Endothelial cell of umbilical vein (primary cell): Measurements from ENCODE around the gene LGR6. TPM values are rescaled to one million over a fixed set of nuclear protein-coding genes. Genes with fewer than 3 reads are reported as not detected.

Experiments
- BruUV-seq: library from RNA; stranded (reverse); fragments of 400-500 nt; replicated peaks from 2 replicates; lab custom pipeline; 2021; lab: Mats Ljungman, UMichigan
- CTCF ChIA-PET: fragments of 300-600, 350-600 bp; sonication (Branson Sonifier 250); formaldehyde crosslinking; loops from one replicate; lab custom pipeline; 2021; ENCODE audit warnings: antibody characterized with exemption, inconsistent platforms; lab: Charles Lee
- POLR2A ChIA-PET: fragments of 300-600, 350-600 bp; sonication (Branson Sonifier 250); formaldehyde crosslinking; loops from one replicate; lab custom pipeline; 2021; ENCODE audit warnings: antibody characterized with exemption, inconsistent platforms; lab: Charles Lee
- DNase-seq: peaks from one replicate; pipeline ENCODE4 v3.0.0-alpha.2; 2011; ENCODE audit warnings: low read depth, low spot score
- FAIRE-seq: peaks from 2 replicates; lab custom pipeline; 2011; peaks lifted over from hg19 to GRCh38; lab: Jason Lieb, UNC
- H2AFZ ChIP-seq: 2 replicates; pipeline ENCODE4 v1.6.0; 2012; ENCODE audit warnings: low read depth, low read length, control low read depth, inconsistent platforms
- H3K27ac ChIP-seq: 2 replicates; pipeline ENCODE4 v1.5.1; 2011; ENCODE audit warnings: low read depth, mild to moderate bottlenecking, control low read depth, low read length, moderate library complexity; ENCODE audit not compliant: insufficient read depth
- H3K27me3 ChIP-seq, 2 experiments: 2 replicates each; pipeline versions ENCODE4 v1.6.0 to v1.6.1; 2011; ENCODE audit warnings: low read length in 2 of 2, mixed read lengths in 1 of 2; ENCODE audit not compliant: control insufficient read depth in 2 of 2, insufficient read depth in 2 of 2
- H3K36me3 ChIP-seq, 2 experiments: 2 replicates in 1 of 2; 3 replicates in 1 of 2; pipeline ENCODE4 v1.5.1; 2011; ENCODE audit warnings: low read length in 2 of 2, mild to moderate bottlenecking in 1 of 2, moderate library complexity in 1 of 2; ENCODE audit not compliant: control insufficient read depth in 2 of 2, insufficient read depth in 2 of 2; ENCODE audit errors: extremely low read depth in 1 of 2
- H3K4me1 ChIP-seq: 3 replicates; pipeline ENCODE4 v1.5.1; 2011; ENCODE audit warnings: mild to moderate bottlenecking, low read length; ENCODE audit not compliant: control insufficient read depth, insufficient read depth; ENCODE audit errors: extremely low read depth
- H3K4me2 ChIP-seq: 2 replicates; pipeline ENCODE4 v1.6.1; 2011; ENCODE audit warnings: low read length, control low read depth, mixed read lengths; ENCODE audit not compliant: insufficient read depth
- H3K4me3 ChIP-seq, 3 experiments: fragments of 200-600 bp in 1 of 3; sonication (generic), shearing (Covaris generic) in 1 of 3; replicated peaks in 1 of 3; 2 replicates each; pipeline ENCODE4 v1.5.1; 2011 to 2016; ENCODE audit warnings: control low read depth in 3 of 3, low read length in 3 of 3, mild to moderate bottlenecking in 2 of 3, inconsistent platforms in 1 of 3, low read depth in 1 of 3, moderate library complexity in 1 of 3; ENCODE audit not compliant: insufficient read depth in 1 of 3
- H3K79me2 ChIP-seq: 2 replicates; pipeline ENCODE4 v1.6.0; 2012; ENCODE audit warnings: low read length, inconsistent platforms; ENCODE audit not compliant: control insufficient read depth, insufficient read depth
- H3K9ac ChIP-seq: replicated peaks from 2 replicates; pipeline ENCODE3; 2011; ENCODE audit warnings: low read length, control low read depth; ENCODE audit not compliant: insufficient read depth; ENCODE audit errors: extremely low read depth
- H3K9me1 ChIP-seq: replicated peaks from 3 replicates; pipeline ENCODE4 v1.6.0; 2011; ENCODE audit warnings: mild to moderate bottlenecking, low read length; ENCODE audit not compliant: control insufficient read depth, insufficient read depth; ENCODE audit errors: extremely low read depth
- H3K9me3 ChIP-seq: replicated peaks from 2 replicates; pipeline ENCODE4 v1.5.1; 2012; ENCODE audit warnings: low read length, inconsistent platforms; ENCODE audit not compliant: control insufficient read depth, insufficient read depth
- H4K20me1 ChIP-seq: replicated peaks from 2 replicates; pipeline ENCODE3; 2011; ENCODE audit warnings: mild to moderate bottlenecking, low read length; ENCODE audit not compliant: control insufficient read depth, insufficient read depth; ENCODE audit errors: extremely low read depth
- CTCF ChIP-seq, 2 donors: IDR thresholded peaks; 1 replicate in 1 of 2; 2 replicates in 1 of 2; pipeline ENCODE4 v1.5.1; 2011; ENCODE audit warnings: low read length in 2 of 2, mild to moderate bottlenecking in 2 of 2, moderate library complexity in 2 of 2, control low read depth in 1 of 2, inconsistent platforms in 1 of 2, low read depth in 1 of 2; ENCODE audit not compliant: insufficient read depth in 1 of 2; ENCODE audit errors: extremely low read depth in 1 of 2
- EZH2 ChIP-seq: IDR thresholded peaks from 2 replicates; pipeline ENCODE4 v1.6.1; 2012; ENCODE audit warnings: borderline replicate concordance, low read depth, mild to moderate bottlenecking, moderate library complexity, low read length, inconsistent platforms; ENCODE audit not compliant: severe bottlenecking
- FOS ChIP-seq: IDR thresholded peaks from 2 replicates; pipeline ENCODE4 v1.6.1; 2011; ENCODE audit warnings: mild to moderate bottlenecking, low read length, moderate library complexity, borderline replicate concordance; ENCODE audit not compliant: insufficient read depth
- GATA2 ChIP-seq: IDR thresholded peaks from 2 replicates; pipeline ENCODE4 v1.7.0; 2011; ENCODE audit warnings: low read depth, mild to moderate bottlenecking, moderate library complexity, mixed read lengths, low read length; ENCODE audit not compliant: insufficient read length, insufficient read depth
- JUN ChIP-seq: IDR thresholded peaks from 2 replicates; pipeline ENCODE4 v1.6.1; 2011; ENCODE audit warnings: borderline replicate concordance, low read depth; ENCODE audit not compliant: insufficient read length, insufficient read depth
- MAX ChIP-seq: IDR thresholded peaks from 2 replicates; pipeline ENCODE4 v1.6.1; 2011; ENCODE audit not compliant: insufficient read depth, insufficient read length
- MYC ChIP-seq: IDR thresholded peaks from one replicate; pipeline ENCODE4 v1.6.1; 2011; ENCODE audit warnings: mild to moderate bottlenecking, low read depth, low read length
- POLR2A ChIP-seq: IDR thresholded peaks from 2 replicates; pipeline ENCODE4 v1.6.1; 2012; ENCODE audit warnings: low read depth, mild to moderate bottlenecking, control low read depth, low read length
- POLR2AphosphoS5 ChIP-seq: IDR thresholded peaks from 2 replicates; pipeline ENCODE4 v1.6.1; 2012; ENCODE audit warnings: low read depth, mild to moderate bottlenecking, control low read depth, low read length, moderate library complexity; ENCODE audit not compliant: insufficient read depth
- dilution Hi-C: fragments of 300-500 bp; cut with MboI; formaldehyde crosslinking; loops from one replicate; pipeline ENCODE4 v1.15.0; 2019; ENCODE audit warnings: low sequenced_read_pairs; ENCODE audit not compliant: extremely low pct_ligation_motif_present
- intact Hi-C: fragments of 100-400 bp; cut with micrococcal nuclease; formaldehyde crosslinking; loops from one replicate; pipeline ENCODE4 v1.10.0; 2022
- polyA plus RNA-seq, 4 experiments: library from polyadenylated mRNA; depleted of rRNA in 3 of 4; stranded (reverse) in 3 of 4; unstranded in 1 of 4; fragments of >200 nt; gene quantifications; 2 replicates each; pipeline versions ENCODE4 v1.2.1 to v1.2.3, GENCODE V29; 2011 to 2012; ENCODE audit warnings: missing spikeins in 1 of 4
- total RNA-seq: library from RNA; stranded (reverse); gene quantifications from 2 replicates; pipeline ENCODE4 v1.2.3, GENCODE V29; 2021

The LGR6 gene
- total and polyA plus RNA-seq, 2 donors (not counting 3 experiments of a cell fraction or from before 2014, with no cell fraction given): not detected

- no peaks in the 10 kb centered on the region for H3K9me1 ChIP-seq
- BruUV-seq: no TSS peak
- no peak for DNase-seq
- dilution Hi-C loops (loop anchor here (25.0 kb wide), 1 partner anchor 102 kb away; no protein-coding TSS in a partner anchor), intact Hi-C loops (no loop called here)
- H3K4me1 ChIP-seq: peaks cover 2% of the 10 kb centered on the region
- ChIA-PET POLR2A (no interaction called here), CTCF (interaction anchor here (1.1 to 1.4 kb wide), 3 partner anchors 11 to 106 kb away, joined by 3 to 4 read pairs (median 3); no protein-coding TSS in a partner anchor)
- no peak overlapping the region for H3K27ac ChIP-seq
- no peaks in the 10 kb centered on the region for H3K36me3 ChIP-seq
- H2AFZ ChIP-seq: no peak overlapping the region
- H3K4me2 ChIP-seq: no peak overlapping the region
- TF ChIP-seq POLR2A (no peak), FOS (no peak), GATA2 (no peak), JUN (no peak), EZH2 (no peak), POLR2AphosphoS5 (no peak), MAX (no peak), MYC (no peak), CTCF (IDR thresholded peaks at IDR 0.05; ENCODE audit: extremely low read depth in 1 of 2, insufficient read depth in 1 of 2, low read depth in 1 of 2, low read length in 2 of 2) (no peak)
- no peaks in the 10 kb centered on the region for H3K79me2 ChIP-seq
- peaks cover 28 to 32% of the 10 kb centered on the region in 2 experiments for H3K27me3 ChIP-seq
- FAIRE-seq: no peak
- H3K4me3 ChIP-seq: no peak overlapping the region
- H3K9me3 ChIP-seq: no peaks in the 10 kb centered on the region
- no peak overlapping the region for H3K9ac ChIP-seq
- H4K20me1 ChIP-seq: no peaks in the 10 kb centered on the region
Observed at GRCh38 chr1:202210385-202210784, 16.8 kb downstream of the LGR6 start.
